ENCODE results near the gene PPEF1.

DNA sequence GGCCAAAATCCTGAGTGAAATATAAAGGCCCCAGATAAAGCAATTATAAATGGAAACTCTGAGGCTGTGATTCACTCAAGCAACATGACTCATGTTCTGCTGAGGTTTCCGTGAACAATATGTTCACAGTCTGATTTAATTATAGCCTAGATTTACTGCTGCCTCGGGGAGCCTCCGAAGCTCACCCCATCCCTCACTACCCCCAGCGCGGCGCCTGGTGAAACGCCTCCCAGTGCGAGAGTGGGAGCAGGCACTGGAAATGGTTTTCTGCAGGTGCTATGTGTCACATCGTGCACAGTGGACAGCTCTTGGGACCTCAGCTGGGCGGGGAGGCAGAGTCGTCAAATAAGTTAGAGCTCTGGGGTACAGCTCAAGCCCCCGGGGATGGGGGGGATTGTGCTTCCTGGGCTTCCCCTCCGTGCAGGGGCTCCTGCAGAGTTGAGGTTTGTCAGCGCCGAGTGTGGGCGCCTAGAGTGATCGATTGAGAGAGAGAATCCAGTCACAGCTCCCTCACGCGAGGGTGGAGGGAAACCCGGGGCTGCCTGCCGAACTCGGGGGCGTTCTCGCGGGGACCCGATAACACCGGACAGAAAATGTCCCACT lies 165.8 kb downstream of the PPEF1 start:
- no peak for TF ChIP-seq ELF1 (tag; IDR thresholded peaks at IDR 0.05)
- no peak for TF ChIP-seq EZH2 (IDR thresholded peaks at IDR 0.05; ENCODE audit: borderline replicate concordance, low read depth, low read length)
- no peak for TF ChIP-seq ZZZ3 (IDR thresholded peaks at IDR 0.05)
- TF ChIP-seq, protein P1, sequence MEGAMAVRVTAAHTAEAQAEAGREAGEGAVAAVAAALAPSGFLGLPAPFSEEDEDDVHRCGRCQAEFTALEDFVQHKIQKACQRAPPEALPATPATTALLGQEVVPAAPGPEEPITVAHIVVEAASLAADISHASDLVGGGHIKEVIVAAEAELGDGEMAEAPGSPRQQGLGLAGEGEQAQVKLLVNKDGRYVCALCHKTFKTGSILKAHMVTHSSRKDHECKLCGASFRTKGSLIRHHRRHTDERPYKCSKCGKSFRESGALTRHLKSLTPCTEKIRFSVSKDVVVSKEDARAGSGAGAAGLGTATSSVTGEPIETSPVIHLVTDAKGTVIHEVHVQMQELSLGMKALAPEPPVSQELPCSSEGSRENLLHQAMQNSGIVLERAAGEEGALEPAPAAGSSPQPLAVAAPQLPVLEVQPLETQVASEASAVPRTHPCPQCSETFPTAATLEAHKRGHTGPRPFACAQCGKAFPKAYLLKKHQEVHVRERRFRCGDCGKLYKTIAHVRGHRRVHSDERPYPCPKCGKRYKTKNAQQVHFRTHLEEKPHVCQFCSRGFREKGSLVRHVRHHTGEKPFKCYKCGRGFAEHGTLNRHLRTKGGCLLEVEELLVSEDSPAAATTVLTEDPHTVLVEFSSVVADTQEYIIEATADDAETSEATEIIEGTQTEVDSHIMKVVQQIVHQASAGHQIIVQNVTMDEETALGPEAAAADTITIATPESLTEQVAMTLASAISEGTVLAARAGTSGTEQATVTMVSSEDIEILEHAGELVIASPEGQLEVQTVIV (CRISPR knock-in tag; IDR thresholded peaks at IDR 0.05; ENCODE audit: borderline replicate concordance) = no peak
- no peak for TF ChIP-seq SMARCA4 (IDR thresholded peaks at IDR 0.05)
- no peak for TF ChIP-seq HDAC2 (IDR thresholded peaks at IDR 0.05)
